Stimulated activated CD8-positive, alpha-beta memory T cell treated with anti-CD3 and anti-CD28 coated beads, Interleukin-15, amount 100 ng/mL, for 24 hours (primary cell): ENCODE data around the gene GFRA1.

Source experiments
- DNase-seq: peaks from one replicate; pipeline ENCODE4 v3.0.0-alpha.2; 2020; ENCODE audit warnings: low read depth

The GFRA1 gene, protein sequence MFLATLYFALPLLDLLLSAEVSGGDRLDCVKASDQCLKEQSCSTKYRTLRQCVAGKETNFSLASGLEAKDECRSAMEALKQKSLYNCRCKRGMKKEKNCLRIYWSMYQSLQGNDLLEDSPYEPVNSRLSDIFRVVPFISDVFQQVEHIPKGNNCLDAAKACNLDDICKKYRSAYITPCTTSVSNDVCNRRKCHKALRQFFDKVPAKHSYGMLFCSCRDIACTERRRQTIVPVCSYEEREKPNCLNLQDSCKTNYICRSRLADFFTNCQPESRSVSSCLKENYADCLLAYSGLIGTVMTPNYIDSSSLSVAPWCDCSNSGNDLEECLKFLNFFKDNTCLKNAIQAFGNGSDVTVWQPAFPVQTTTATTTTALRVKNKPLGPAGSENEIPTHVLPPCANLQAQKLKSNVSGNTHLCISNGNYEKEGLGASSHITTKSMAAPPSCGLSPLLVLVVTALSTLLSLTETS

GRCh38 chr10:116272440-116273283 lies at the start of gene GFRA1:
TSS of gene GFRA1 (minus strand) at chr10:116273206. CDS start at chr10:116272029, 1,177 bp downstream.
- DNase-seq = no peak

GRCh38 chr10:116316503-116316902 lies 43.5 kb upstream of the GFRA1 start:
- no peak for DNase-seq

DNA sequence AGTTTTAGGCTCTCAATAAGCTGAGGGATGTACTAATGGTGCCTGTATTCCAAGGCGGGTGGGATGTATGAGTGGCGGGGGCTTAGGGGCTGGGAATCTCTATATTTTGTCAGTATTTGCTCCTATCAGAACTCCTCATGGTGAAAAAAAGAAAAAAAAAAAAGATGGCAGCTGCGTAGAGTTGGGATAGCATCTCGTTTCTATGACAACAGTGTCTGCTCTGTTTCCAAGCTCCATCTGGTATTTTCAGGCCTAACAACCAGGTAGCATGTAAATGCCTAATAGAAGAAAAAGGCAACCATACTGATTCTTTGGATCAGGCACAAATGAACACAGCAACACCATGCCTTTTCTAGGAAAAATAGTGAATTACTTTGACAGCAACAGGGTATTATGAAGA lies 39.5 kb upstream of the GFRA1 start:
- DNase-seq = no peak

GRCh38 chr10:116311706-116312490 lies 38.9 kb upstream of the GFRA1 start:
- DNase-seq = no peak

DNA sequence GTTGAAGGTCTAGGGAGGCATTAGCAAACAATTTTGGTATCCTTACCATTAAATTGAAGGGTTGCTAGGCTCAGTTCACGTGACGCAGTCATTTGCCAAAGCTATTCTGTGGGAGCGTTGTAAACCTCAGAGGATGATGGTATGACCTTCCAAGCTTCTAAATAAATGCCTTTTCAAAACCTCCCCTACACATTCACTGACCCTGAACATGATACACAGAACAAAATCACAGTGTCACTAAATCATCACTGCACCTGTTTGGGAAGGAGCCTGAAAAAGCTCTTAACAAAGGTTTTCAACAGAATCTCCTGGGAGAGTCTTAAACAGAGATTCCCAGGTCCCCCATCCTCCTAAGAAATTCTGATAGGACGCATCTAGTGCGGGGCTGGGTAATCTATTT lies 38.0 kb upstream of the GFRA1 start:
- no peak for DNase-seq

DNA sequence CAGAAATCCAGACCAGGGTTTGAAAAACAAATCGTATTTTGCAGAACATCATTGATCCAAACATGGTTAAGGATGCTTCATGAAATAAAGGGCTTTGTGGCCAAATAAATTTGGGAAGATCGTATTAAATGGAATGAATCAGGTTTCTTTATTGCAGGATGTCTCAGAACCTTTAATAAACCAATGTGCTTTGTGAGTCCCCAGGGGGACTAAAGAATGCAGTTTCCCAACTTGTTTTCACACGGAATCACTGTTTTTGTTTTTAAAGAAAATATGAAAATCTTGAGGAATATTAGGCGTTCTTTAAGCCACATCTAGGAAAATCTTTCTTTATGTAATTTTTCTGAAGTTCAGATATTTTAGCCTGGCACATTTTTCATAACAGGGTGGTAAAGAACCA lies 34.4 kb upstream of the GFRA1 start:
- DNase-seq = no peak

DNA sequence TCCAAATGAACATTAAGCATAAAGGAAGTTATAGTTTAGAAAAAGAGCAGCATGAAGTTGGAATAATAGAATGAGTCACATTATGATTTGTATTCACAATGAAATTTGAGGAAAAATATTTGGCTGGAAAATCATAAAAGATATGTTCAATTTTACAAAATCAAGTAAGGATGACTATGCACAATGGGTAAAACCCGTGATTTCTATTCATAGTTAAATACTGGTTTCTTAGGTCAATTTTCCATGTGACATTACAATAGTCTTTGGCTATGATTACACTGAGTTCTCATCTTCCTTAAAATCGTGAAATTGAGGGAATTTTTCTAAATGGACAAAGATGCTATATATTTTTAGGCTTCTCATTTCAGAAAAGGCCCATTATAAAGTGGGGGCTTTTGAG lies 33.8 kb upstream of the GFRA1 start:
- no peak for DNase-seq

DNA sequence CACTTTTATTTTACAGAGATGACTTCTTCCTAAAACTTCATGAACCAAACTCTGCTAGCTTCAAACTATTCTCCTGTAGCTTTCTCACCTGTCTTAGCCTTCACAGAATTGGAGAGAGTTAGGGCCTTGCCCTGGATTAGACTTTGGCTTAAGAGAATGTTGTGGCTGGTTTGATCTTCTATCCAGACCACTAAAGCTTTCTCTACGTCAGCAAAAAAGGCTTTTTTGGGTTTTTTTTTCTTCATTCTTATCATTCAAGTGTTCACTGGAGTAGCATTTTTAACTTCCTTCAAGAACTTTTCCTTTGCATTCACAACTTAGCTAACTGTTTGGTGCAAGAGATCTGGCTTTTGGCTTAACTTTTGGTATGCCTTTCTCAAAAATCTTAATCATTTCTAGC lies 31.9 kb upstream of the GFRA1 start:
- DNase-seq = no peak

GRCh38 chr10:116300542-116300941 lies 27.5 kb upstream of the GFRA1 start:
- DNase-seq = no peak

DNA sequence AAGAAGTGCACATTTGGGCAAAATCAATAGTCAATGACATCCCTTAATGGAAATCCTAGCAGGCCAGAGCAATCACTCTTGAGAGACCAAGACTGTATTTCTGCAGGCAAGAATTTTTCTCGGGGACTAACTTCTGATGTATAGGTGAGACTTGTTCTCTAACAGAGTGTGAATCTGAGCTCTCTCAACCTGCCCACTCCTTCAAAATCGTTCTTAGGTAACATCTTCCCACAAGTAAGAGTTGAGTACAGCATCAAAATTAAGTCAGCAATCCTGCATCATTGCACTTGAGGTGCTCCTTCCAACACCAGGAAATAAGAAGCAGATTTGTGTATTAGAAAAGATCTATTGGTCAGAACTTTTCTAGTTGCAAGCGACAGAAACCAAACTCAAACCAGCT lies 25.6 kb upstream of the GFRA1 start:
- DNase-seq = no peak

GRCh38 chr10:116296291-116296721 lies 23.3 kb upstream of the GFRA1 start:
- DNase-seq = no peak

GRCh38 chr10:116292493-116292892 lies 19.5 kb upstream of the GFRA1 start:
- no peak for DNase-seq

DNA sequence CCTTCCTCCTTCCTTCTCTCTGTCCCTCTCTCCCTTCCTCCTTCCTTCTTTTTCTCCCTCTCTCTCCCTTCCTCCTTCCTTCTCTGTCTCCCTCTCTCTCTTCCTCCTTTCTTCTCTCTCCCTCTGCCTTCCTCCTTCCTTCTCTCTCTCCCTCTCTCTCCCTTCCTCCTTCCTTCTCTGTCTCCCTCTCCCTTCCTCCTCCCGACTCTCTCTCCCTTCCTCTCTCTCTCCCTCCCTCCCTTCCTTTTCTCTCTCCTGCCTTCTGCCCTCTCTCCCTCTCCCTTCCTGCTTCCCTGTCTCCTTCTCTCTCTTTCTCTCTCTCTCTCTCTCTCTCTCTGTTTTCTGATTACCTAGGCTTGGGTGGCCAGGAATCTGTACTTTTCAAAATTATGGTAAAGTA lies 16.6 kb upstream of the GFRA1 start:
- no peak for DNase-seq

DNA sequence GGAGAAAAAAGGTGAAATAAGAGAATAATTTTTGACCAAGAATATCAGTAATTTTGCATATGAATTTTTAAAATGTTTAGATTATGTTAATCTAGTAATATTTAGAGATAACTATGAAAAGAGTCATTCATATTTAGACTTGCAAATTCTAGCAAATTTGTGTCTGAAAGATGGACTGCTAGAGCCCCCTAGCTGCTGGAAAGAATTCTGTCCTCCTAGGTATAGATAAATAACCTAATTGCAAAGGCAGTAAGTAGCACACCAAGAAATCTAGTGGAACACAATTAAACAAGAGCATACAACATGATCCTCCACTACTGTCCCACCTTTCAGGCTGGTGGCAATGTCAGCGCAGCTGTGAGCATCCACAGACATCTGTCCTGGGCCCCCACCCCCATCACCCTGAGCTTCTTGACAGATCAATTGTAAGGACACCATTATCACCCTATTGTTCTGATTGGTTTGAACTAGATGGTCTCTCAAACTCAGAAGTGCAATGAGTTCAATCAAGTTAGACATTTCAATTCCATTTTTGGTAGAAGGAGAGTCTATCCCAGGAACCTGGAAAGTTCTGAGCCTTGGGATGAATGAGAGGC lies 15.0 kb upstream of the GFRA1 start:
- no peak for DNase-seq

- DNase-seq = no peak
Measured at GRCh38 chr10:116286626-116287200, 13.7 kb upstream of the GFRA1 start.

- no peak for DNase-seq
Measured at GRCh38 chr10:116281775-116282174, 8.8 kb upstream of the GFRA1 start.

DNA sequence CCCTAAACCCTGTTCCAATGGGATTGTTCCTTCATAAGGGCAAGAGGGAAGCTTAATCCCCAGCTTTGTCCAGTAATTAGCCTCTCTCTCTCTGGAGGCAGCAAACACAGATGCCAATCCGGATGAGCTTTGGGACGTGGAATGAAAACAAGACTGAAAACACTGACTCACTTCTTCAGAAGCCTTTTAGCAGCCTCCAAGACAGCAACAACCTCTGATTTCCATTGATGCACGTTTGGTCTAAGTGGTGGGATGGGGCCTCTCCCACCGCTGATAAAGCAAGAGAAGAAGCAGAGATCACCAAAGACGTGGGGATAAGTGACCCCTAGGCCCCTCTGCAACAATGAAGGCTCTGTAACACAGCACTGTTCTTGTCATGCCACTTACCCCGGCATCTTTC lies 5.8 kb upstream of the GFRA1 start:
- DNase-seq = no peak

- DNase-seq = no peak
Measured at GRCh38 chr10:116276981-116277380, 4.0 kb upstream of the GFRA1 start.

DNA sequence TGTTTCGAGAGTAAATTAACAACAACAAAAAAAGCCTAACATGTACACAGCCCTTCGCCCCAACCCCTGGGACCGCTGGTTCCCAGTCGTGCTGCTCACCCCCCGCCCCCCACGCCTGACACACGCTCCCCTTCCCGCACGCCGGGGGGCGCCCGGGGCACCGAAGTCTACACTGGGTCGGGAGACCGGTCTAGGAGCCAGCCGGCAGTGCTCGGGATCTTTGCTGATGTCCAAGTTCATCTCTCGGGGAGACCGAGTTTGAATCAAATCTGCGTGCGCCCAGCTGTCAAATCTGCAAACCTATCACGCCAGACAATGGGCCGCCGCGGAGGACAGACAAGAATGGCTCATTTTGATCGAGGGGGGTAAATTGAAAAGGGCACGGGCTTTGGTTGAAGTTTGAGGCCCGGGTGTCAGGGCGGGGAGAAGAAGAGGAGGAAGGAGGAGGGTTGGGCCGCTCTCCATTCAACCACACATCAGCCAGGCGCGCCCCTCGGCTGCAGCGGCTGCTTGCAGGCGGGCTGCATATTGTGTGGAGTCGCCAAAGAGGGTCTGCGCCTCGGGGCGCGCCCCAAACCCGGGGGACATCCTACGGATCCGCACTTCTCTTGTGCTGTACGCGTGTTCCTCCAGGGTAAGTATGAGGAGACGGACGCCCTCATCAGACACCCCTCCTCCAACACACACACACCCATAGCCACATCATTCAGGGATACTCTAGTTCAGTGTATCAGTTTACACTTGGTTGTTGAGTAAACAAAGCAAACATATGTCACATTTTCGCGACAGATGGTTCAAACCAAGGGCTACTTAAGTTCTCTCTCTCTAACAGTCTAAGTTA lies 1.3 kb upstream of the GFRA1 start:
- DNase-seq = no peak

- DNase-seq = no peak
Measured at GRCh38 chr10:116271593-116272439, 1.2 kb downstream of the GFRA1 start.
